K562 (cell line): ENCODE results near the gene RERG. TPM values are rescaled to one million over a fixed set of nuclear protein-coding genes. Genes with fewer than 3 reads are reported as not detected.

Experiments used
- ATAC-seq: fragments of 200-7000 bp; cut with Tn5 transposase; 3 replicates; pipeline ENCODE4 v1.9.1; 2020; ENCODE audit warnings: moderate library complexity
- BruUV-seq: library from RNA; stranded (reverse); fragments of 400-500 nt; replicated peaks from 2 replicates; lab custom pipeline; 2021; lab: Mats Ljungman, UMichigan
- CTCF ChIA-PET: fragments of 300-600 bp; formaldehyde crosslinking; extraction: SDS; loops from one replicate; lab custom pipeline; 2021; ENCODE audit warnings: low intra/inter-chr PET ratio; lab: Yijun Ruan, JAX
- POLR2A ChIA-PET: fragments of 300-600, 350-650 bp; sonication (Branson Sonifier 250); formaldehyde crosslinking; extraction: SDS; loops from one replicate; lab custom pipeline; 2021; ENCODE audit warnings: antibody characterized with exemption, inconsistent platforms; lab: Yijun Ruan, JAX
- DNase-seq, 4 experiments: peaks; one replicate each; pipeline versions ENCODE4 v3.0.0 to v3.0.0-alpha.2; 2011 to 2018; ENCODE audit warnings: low spot score in 3 of 4, mixed read lengths in 3 of 4; ENCODE audit errors: extremely low read depth in 1 of 4
- FAIRE-seq: peaks from 2 replicates; lab custom pipeline; 2011; peaks lifted over from hg19 to GRCh38; lab: Jason Lieb, UNC
- H2AFZ ChIP-seq: 2 replicates; pipeline ENCODE4 v1.6.0; 2011; ENCODE audit warnings: low read depth, low read length, control low read depth, inconsistent platforms
- H3K27ac ChIP-seq: fragments of 200-600 bp; 3 replicates; pipeline ENCODE4 v1.8.0; 2011; ENCODE audit warnings: low read depth, mild to moderate bottlenecking, control low read depth, inconsistent platforms, low read length, moderate library complexity, mixed read lengths; ENCODE audit errors: extremely low read depth
- H3K27me3 ChIP-seq, 2 experiments: fragments of 300-600 bp in 1 of 2; 2 replicates in 1 of 2; 3 replicates in 1 of 2; pipeline versions ENCODE4 v1.6.0 to v1.8.0; 2011; ENCODE audit warnings: inconsistent platforms in 2 of 2, low read length in 2 of 2, mild to moderate bottlenecking in 1 of 2, mixed read lengths in 1 of 2, moderate library complexity in 1 of 2; ENCODE audit not compliant: control insufficient read depth in 2 of 2, insufficient read depth in 2 of 2
- H3K36me3 ChIP-seq: fragments of 300-600 bp; 3 replicates; pipeline ENCODE4 v1.8.0; 2011; ENCODE audit warnings: mild to moderate bottlenecking, low read length, inconsistent platforms; ENCODE audit not compliant: control insufficient read depth, insufficient read depth
- H3K4me1 ChIP-seq, 2 experiments: fragments of 200-600 bp in 1 of 2; replicated peaks in 1 of 2; 2 replicates in 1 of 2; 3 replicates in 1 of 2; pipeline versions ENCODE4 v1.5.1 to v1.8.0; 2011; ENCODE audit warnings: inconsistent platforms in 2 of 2, low read length in 2 of 2, mild to moderate bottlenecking in 1 of 2, mixed read lengths in 1 of 2, moderate library complexity in 1 of 2; ENCODE audit not compliant: control insufficient read depth in 2 of 2, insufficient read depth in 2 of 2
- H3K4me2 ChIP-seq: 2 replicates; pipeline ENCODE4 v1.6.1; 2011; ENCODE audit warnings: low read length, control low read depth, inconsistent platforms, mixed read lengths; ENCODE audit not compliant: insufficient read depth
- H3K4me3 ChIP-seq: fragments of 200-600 bp; sonication (generic), shearing (Covaris generic); 2 replicates; pipeline ENCODE4 v1.5.1; 2016; ENCODE audit warnings: control low read depth, inconsistent platforms
- H3K79me2 ChIP-seq: fragments of 200-600 bp; 3 replicates; pipeline ENCODE4 v1.8.0; 2011; ENCODE audit warnings: low read length, inconsistent platforms; ENCODE audit not compliant: control insufficient read depth, insufficient read depth
- H3K9ac ChIP-seq, 2 experiments: 2 replicates each; pipeline versions ENCODE4 v1.6.0 to v1.6.1; 2011; ENCODE audit warnings: low read depth in 2 of 2, low read length in 2 of 2, control low read depth in 1 of 2, inconsistent platforms in 1 of 2, mild to moderate bottlenecking in 1 of 2, mixed read lengths in 1 of 2; ENCODE audit not compliant: insufficient read depth in 1 of 2
- H3K9me1 ChIP-seq: one replicate; pipeline ENCODE4 v1.6.0; 2011; ENCODE audit warnings: inconsistent platforms, mild to moderate bottlenecking, low read length, moderate library complexity; ENCODE audit not compliant: control insufficient read depth, insufficient read depth
- H3K9me3 ChIP-seq: replicated peaks from 2 replicates; pipeline ENCODE4 v1.5.1; 2011; ENCODE audit warnings: low read depth, low read length, inconsistent platforms; ENCODE audit not compliant: control insufficient read depth, insufficient read depth
- H4K20me1 ChIP-seq: replicated peaks from 2 replicates; pipeline ENCODE4 v1.6.1; 2011; ENCODE audit warnings: low read length, inconsistent platforms, mixed read lengths; ENCODE audit not compliant: control insufficient read depth, insufficient read depth
- CAMTA2 ChIP-seq: fragments of 250-450 bp; sonication (Bioruptor Pico); conservative IDR thresholded peaks from 2 replicates; pipeline ENCODE4 v1.5.1; 2022
- CBFA2T3 ChIP-seq: fragments of 450-650 bp; IDR thresholded peaks from 2 replicates; pipeline ENCODE4 v1.6.1; 2017
- CBX3 ChIP-seq, 2 experiments: IDR thresholded peaks; 1 replicate in 1 of 2; 2 replicates in 1 of 2; pipeline ENCODE4 v1.6.1; 2012; ENCODE audit warnings: inconsistent platforms in 2 of 2, low read length in 2 of 2, borderline replicate concordance in 1 of 2, control low read depth in 1 of 2
- EWSR1 ChIP-seq: fragments of 450-650 bp; IDR thresholded peaks from 2 replicates; pipeline ENCODE4 v1.6.1; 2018; ENCODE audit warnings: borderline replicate concordance, mild to moderate bottlenecking, low read depth, moderate library complexity; ENCODE audit not compliant: partially characterized antibody
- GATA2 ChIP-seq: sonication (generic); formaldehyde crosslinking; IDR thresholded peaks from 2 replicates; pipeline ENCODE4 v1.4.0; 2020; ENCODE audit warnings: mild to moderate bottlenecking, missing genetic modification reagents
- HDAC3 ChIP-seq: fragments of 450-650 bp; IDR thresholded peaks from 2 replicates; pipeline ENCODE4 v1.6.1; 2018; ENCODE audit warnings: borderline replicate concordance, mild to moderate bottlenecking, moderate library complexity; ENCODE audit not compliant: partially characterized antibody
- HNRNPUL1 ChIP-seq: fragments of 200-400 bp; formaldehyde crosslinking; IDR thresholded peaks from 2 replicates; pipeline ENCODE4 v1.6.1; 2017; ENCODE audit warnings: low read length
- NELFE ChIP-seq: IDR thresholded peaks from 2 replicates; pipeline ENCODE4 v1.6.1; 2011; ENCODE audit warnings: mild to moderate bottlenecking; ENCODE audit not compliant: insufficient read depth, insufficient read length
- PTTG1 ChIP-seq: fragments of 450-650 bp; IDR thresholded peaks from 2 replicates; pipeline ENCODE4 v1.6.1; 2016; ENCODE audit warnings: low read depth, mild to moderate bottlenecking, missing genetic modification characterization, missing compliant biosample characterization
- STAG1 ChIP-seq: sonication (generic); formaldehyde crosslinking; IDR thresholded peaks from 2 replicates; pipeline ENCODE4 v1.5.0; 2020; ENCODE audit warnings: missing genetic modification reagents, borderline replicate concordance
- TAF9B ChIP-seq: fragments of 450-650 bp; IDR thresholded peaks from 2 replicates; pipeline ENCODE4 v1.6.1; 2018; ENCODE audit warnings: mild to moderate bottlenecking; ENCODE audit not compliant: partially characterized antibody
- XRCC4 ChIP-seq: IDR thresholded peaks from one replicate; pipeline ENCODE4 v1.6.1; 2011; ENCODE audit not compliant: insufficient read depth, insufficient read length; ENCODE audit errors: extremely low read depth
- ZNF354B ChIP-seq: fragments of 250-450 bp; sonication (Bioruptor Pico); IDR thresholded peaks from 2 replicates; pipeline ENCODE4 v1.4.0; 2020
- ZNF707 ChIP-seq: fragments of 250-450 bp; sonication (Bioruptor Pico); conservative IDR thresholded peaks from 2 replicates; pipeline ENCODE4 v1.8.0; 2022; ENCODE audit warnings: inconsistent platforms, mild to moderate bottlenecking, moderate library complexity
- WGBS: fragments of 100-300 bp; shearing (Covaris generic); methylation state at CpG from one replicate; pipeline ENCODE4 v1.1.6; 2016; ENCODE audit warnings: low coverage, mixed read lengths; ENCODE audit not compliant: insufficient coverage; ENCODE audit errors: missing lambda C conversion rate; 5-methylcytosine and 5-hydroxymethylcytosine counted together
- in situ Hi-C: fragments of 300-500 bp; cut with MboI; formaldehyde crosslinking; loops from 4 replicates; pipeline ENCODE4 v1.15.0; 2018; ENCODE audit warnings: inconsistent platforms, mixed read lengths
- intact Hi-C: fragments of 100-400 bp; cut with micrococcal nuclease; formaldehyde crosslinking; loops from 2 replicates; pipeline ENCODE4 v1.14.2; 2022
- polyA plus RNA-seq, 8 experiments: library from polyadenylated mRNA; depleted of rRNA in 4 of 8; stranded (reverse) in 5 of 8; unstranded in 3 of 8; fragments of >200 nt; fragmentation: Nextera tagmentation in 2 of 8; fragmentation: Illumina TruSeq in 1 of 8; extraction: Ambion mirVana in 2 of 8; extraction: Trizol in 1 of 8; gene quantifications; 2 replicates each; pipeline versions ENCODE4 v1.2.1 to v1.2.3, GENCODE V29; 2011 to 2014; ENCODE audit warnings: inconsistent platforms in 1 of 8, missing spikeins in 1 of 8
- total RNA-seq, 7 experiments: library from RNA; depleted of rRNA in 6 of 7; stranded (reverse); fragments of >200 nt in 6 of 7; fragmentation: Illumina TruSeq in 2 of 7; extraction: Trizol in 2 of 7; gene quantifications; 2 replicates each; pipeline versions ENCODE4 v1.2.1 to v1.2.3, GENCODE V29; 2011 to 2021; ENCODE audit warnings: low replicate concordance in 1 of 7
- TF ChIP-seq, protein P1 (sequence below): IDR thresholded peaks from 2 replicates; pipeline ENCODE4 v1.6.1; 2011; ENCODE audit warnings: borderline replicate concordance, low read depth, mild to moderate bottlenecking, moderate library complexity, low read length; ENCODE audit not compliant: insufficient read depth, poor library complexity, severe bottlenecking
- TF ChIP-seq, protein P2 (sequence below): fragments of 250-450 bp; sonication (Bioruptor Pico); IDR thresholded peaks from 2 replicates; pipeline ENCODE4 v1.8.0; 2022; ENCODE audit warnings: moderate library complexity, mild to moderate bottlenecking, inconsistent platforms

The RERG gene
- total and polyA plus RNA-seq, 9 of the 15 experiments (the other 6 are each of a cell fraction or from before 2014, with no cell fraction given) = 2.2 to 7.3 (median 3.0) TPM

DNA sequence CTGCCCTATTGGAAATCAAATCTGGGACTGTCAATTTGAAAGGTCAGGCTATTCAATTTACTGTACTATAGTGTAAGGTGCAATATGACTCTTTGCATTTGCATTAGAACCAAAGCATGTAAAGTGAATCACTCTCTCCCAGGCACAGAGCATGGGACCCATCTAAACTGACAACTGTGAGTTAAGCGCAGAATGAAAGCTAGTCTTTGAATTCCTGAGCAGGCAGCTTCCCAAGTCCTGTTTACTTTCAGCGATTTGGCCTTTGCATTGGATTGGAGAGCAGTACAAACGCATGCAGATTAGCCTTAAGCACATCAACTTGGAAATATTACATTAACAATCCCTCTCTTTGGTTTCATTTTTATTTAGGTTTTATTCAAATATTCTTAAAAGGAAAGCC, 74.6 kb downstream of the RERG start:
- Histone ChIP-seq H3K9me1 (no peaks in the 10 kb centered on the region), H3K27me3 (no peaks in the 10 kb centered on the region), H4K20me1 (no peaks in the 10 kb centered on the region), H3K4me1 (no peaks in the 10 kb centered on the region), H3K79me2 (no peaks in the 10 kb centered on the region), H3K36me3 (no peaks in the 10 kb centered on the region), H3K9me3 (no peaks in the 10 kb centered on the region), H2AFZ (no peak overlapping the region), H3K4me3 (no peak overlapping the region), H3K4me2 (no peak overlapping the region), H3K9ac (no peak overlapping the region), H3K27ac (no peak overlapping the region)
- CTCF ChIA-PET = no interaction called here
- no TSS peak for BruUV-seq
- POLR2A ChIA-PET = no interaction called here
- ATAC-seq (no peak), DNase-seq (no peak), FAIRE-seq (no peak)
- 7% methylated on average over 3 of the region's 3 CpGs for WGBS
- TF ChIP-seq, protein P1, sequence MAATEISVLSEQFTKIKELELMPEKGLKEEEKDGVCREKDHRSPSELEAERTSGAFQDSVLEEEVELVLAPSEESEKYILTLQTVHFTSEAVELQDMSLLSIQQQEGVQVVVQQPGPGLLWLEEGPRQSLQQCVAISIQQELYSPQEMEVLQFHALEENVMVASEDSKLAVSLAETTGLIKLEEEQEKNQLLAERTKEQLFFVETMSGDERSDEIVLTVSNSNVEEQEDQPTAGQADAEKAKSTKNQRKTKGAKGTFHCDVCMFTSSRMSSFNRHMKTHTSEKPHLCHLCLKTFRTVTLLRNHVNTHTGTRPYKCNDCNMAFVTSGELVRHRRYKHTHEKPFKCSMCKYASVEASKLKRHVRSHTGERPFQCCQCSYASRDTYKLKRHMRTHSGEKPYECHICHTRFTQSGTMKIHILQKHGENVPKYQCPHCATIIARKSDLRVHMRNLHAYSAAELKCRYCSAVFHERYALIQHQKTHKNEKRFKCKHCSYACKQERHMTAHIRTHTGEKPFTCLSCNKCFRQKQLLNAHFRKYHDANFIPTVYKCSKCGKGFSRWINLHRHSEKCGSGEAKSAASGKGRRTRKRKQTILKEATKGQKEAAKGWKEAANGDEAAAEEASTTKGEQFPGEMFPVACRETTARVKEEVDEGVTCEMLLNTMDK = no peak
- in situ Hi-C loops (no loop called here), intact Hi-C loops (no loop called here)

DNA sequence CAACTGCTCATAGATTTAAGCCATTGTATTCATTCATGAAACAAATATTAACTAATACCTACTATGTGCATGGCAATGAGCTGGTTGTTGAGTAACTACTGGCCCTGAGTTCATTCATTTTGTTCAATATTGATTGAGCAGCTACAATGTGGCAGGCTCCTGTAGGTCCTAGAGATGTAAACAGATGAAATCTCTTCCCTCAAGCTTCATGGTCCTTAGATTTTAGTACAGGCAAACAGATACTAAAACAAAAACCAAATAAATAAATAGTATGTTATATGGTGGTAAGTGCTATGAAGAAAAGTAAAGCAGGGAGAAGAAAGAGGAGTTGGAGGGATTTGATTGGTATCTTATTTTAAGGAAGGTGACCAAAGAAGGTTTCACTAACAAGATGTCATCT, 77.8 kb downstream of the RERG start:
- H3K27me3 ChIP-seq = no peaks in the 10 kb centered on the region
- FAIRE-seq = no peak

More for the DNA sequence above, 77.8 kb downstream of the RERG start:
- H4K20me1 ChIP-seq = no peaks in the 10 kb centered on the region
- H3K9me1 ChIP-seq = no peaks in the 10 kb centered on the region
- in situ Hi-C loops (no loop called here), intact Hi-C loops (no loop called here)
- no peak for DNase-seq
- H3K79me2 ChIP-seq = no peaks in the 10 kb centered on the region
- H3K36me3 ChIP-seq = no peaks in the 10 kb centered on the region
- no peaks in the 10 kb centered on the region for H3K4me1 ChIP-seq
- no TSS peak for BruUV-seq
- H3K9ac ChIP-seq = no peak overlapping the region
- POLR2A ChIA-PET = no interaction called here
- no peak overlapping the region for H2AFZ ChIP-seq
- CTCF ChIA-PET = no interaction called here
- TF ChIP-seq HDAC3 (no peak), STAG1 (CRISPR knock-in tag) (no peak), HNRNPUL1 (no peak), ZNF354B (CRISPR knock-in tag) (no peak), GATA2 (no peak), ZNF707 (CRISPR knock-in tag) (no peak), TAF9B (no peak), XRCC4 (no peak), NELFE (no peak), CBX3 (IDR thresholded peaks at IDR 0.05; ENCODE audit: borderline replicate concordance in 1 of 2, low read length in 2 of 2) (no peak), EWSR1 (no peak), PTTG1 (tag) (no peak), CAMTA2 (CRISPR knock-in tag) (no peak), CBFA2T3 (no peak)
- TF ChIP-seq, protein P2, sequence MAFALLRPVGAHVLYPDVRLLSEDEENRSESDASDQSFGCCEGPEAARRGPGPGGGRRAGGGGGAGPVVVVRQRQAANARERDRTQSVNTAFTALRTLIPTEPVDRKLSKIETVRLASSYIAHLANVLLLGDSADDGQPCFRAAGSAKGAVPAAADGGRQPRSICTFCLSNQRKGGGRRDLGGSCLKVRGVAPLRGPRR = no peak
- TF ChIP-seq, all 486 proteins: peak for 0
- H3K9me3 ChIP-seq = no peaks in the 10 kb centered on the region
- no peak for ATAC-seq
- H3K4me3 ChIP-seq = no peak overlapping the region
- H3K27ac ChIP-seq = no peak overlapping the region
- H3K4me2 ChIP-seq = no peak overlapping the region
